K562 (cell line): ENCODE data around the gene CCDC33. TPM values are rescaled to one million over a fixed set of nuclear protein-coding genes. Genes with fewer than 3 reads are reported as not detected.
A peak's percentile ranks its signal among the peaks of the same experiment; 100 is the strongest.

Experiments used
- ATAC-seq: fragments of 200-7000 bp; cut with Tn5 transposase; 3 replicates; pipeline ENCODE4 v1.9.1; 2020; ENCODE audit warnings: moderate library complexity
- BruUV-seq: library from RNA; stranded (reverse); fragments of 400-500 nt; replicated peaks from 2 replicates; lab custom pipeline; 2021; lab: Mats Ljungman, UMichigan
- CTCF ChIA-PET: fragments of 300-600 bp; formaldehyde crosslinking; extraction: SDS; loops from one replicate; lab custom pipeline; 2021; ENCODE audit warnings: low intra/inter-chr PET ratio; lab: Yijun Ruan, JAX
- POLR2A ChIA-PET: fragments of 300-600, 350-650 bp; sonication (Branson Sonifier 250); formaldehyde crosslinking; extraction: SDS; loops from one replicate; lab custom pipeline; 2021; ENCODE audit warnings: antibody characterized with exemption, inconsistent platforms; lab: Yijun Ruan, JAX
- DNase-seq, 4 experiments: peaks; one replicate each; pipeline versions ENCODE4 v3.0.0 to v3.0.0-alpha.2; 2011 to 2018; ENCODE audit warnings: low spot score in 3 of 4, mixed read lengths in 3 of 4; ENCODE audit errors: extremely low read depth in 1 of 4
- FAIRE-seq: peaks from 2 replicates; lab custom pipeline; 2011; peaks lifted over from hg19 to GRCh38; lab: Jason Lieb, UNC
- H2AFZ ChIP-seq: 2 replicates; pipeline ENCODE4 v1.6.0; 2011; ENCODE audit warnings: low read depth, low read length, control low read depth, inconsistent platforms
- H3K27ac ChIP-seq: fragments of 200-600 bp; 3 replicates; pipeline ENCODE4 v1.8.0; 2011; ENCODE audit warnings: low read depth, mild to moderate bottlenecking, control low read depth, inconsistent platforms, low read length, moderate library complexity, mixed read lengths; ENCODE audit errors: extremely low read depth
- H3K27me3 ChIP-seq, 2 experiments: fragments of 300-600 bp in 1 of 2; 2 replicates in 1 of 2; 3 replicates in 1 of 2; pipeline versions ENCODE4 v1.6.0 to v1.8.0; 2011; ENCODE audit warnings: inconsistent platforms in 2 of 2, low read length in 2 of 2, mild to moderate bottlenecking in 1 of 2, mixed read lengths in 1 of 2, moderate library complexity in 1 of 2; ENCODE audit not compliant: control insufficient read depth in 2 of 2, insufficient read depth in 2 of 2
- H3K36me3 ChIP-seq: fragments of 300-600 bp; 3 replicates; pipeline ENCODE4 v1.8.0; 2011; ENCODE audit warnings: mild to moderate bottlenecking, low read length, inconsistent platforms; ENCODE audit not compliant: control insufficient read depth, insufficient read depth
- H3K4me1 ChIP-seq, 2 experiments: fragments of 200-600 bp in 1 of 2; replicated peaks in 1 of 2; 2 replicates in 1 of 2; 3 replicates in 1 of 2; pipeline versions ENCODE4 v1.5.1 to v1.8.0; 2011; ENCODE audit warnings: inconsistent platforms in 2 of 2, low read length in 2 of 2, mild to moderate bottlenecking in 1 of 2, mixed read lengths in 1 of 2, moderate library complexity in 1 of 2; ENCODE audit not compliant: control insufficient read depth in 2 of 2, insufficient read depth in 2 of 2
- H3K4me2 ChIP-seq: 2 replicates; pipeline ENCODE4 v1.6.1; 2011; ENCODE audit warnings: low read length, control low read depth, inconsistent platforms, mixed read lengths; ENCODE audit not compliant: insufficient read depth
- H3K4me3 ChIP-seq: fragments of 200-600 bp; sonication (generic), shearing (Covaris generic); 2 replicates; pipeline ENCODE4 v1.5.1; 2016; ENCODE audit warnings: control low read depth, inconsistent platforms
- H3K79me2 ChIP-seq: fragments of 200-600 bp; 3 replicates; pipeline ENCODE4 v1.8.0; 2011; ENCODE audit warnings: low read length, inconsistent platforms; ENCODE audit not compliant: control insufficient read depth, insufficient read depth
- H3K9ac ChIP-seq, 2 experiments: 2 replicates each; pipeline versions ENCODE4 v1.6.0 to v1.6.1; 2011; ENCODE audit warnings: low read depth in 2 of 2, low read length in 2 of 2, control low read depth in 1 of 2, inconsistent platforms in 1 of 2, mild to moderate bottlenecking in 1 of 2, mixed read lengths in 1 of 2; ENCODE audit not compliant: insufficient read depth in 1 of 2
- H3K9me1 ChIP-seq: one replicate; pipeline ENCODE4 v1.6.0; 2011; ENCODE audit warnings: inconsistent platforms, mild to moderate bottlenecking, low read length, moderate library complexity; ENCODE audit not compliant: control insufficient read depth, insufficient read depth
- H3K9me3 ChIP-seq: replicated peaks from 2 replicates; pipeline ENCODE4 v1.5.1; 2011; ENCODE audit warnings: low read depth, low read length, inconsistent platforms; ENCODE audit not compliant: control insufficient read depth, insufficient read depth
- H4K20me1 ChIP-seq: replicated peaks from 2 replicates; pipeline ENCODE4 v1.6.1; 2011; ENCODE audit warnings: low read length, inconsistent platforms, mixed read lengths; ENCODE audit not compliant: control insufficient read depth, insufficient read depth
- GTF2E2 ChIP-seq: fragments of 200-800 bp; sonication (Bioruptor generic); IDR thresholded peaks from 2 replicates; pipeline ENCODE4 v1.6.1; 2016; ENCODE audit warnings: missing genetic modification characterization, missing compliant biosample characterization
- JUND ChIP-seq, 2 experiments: IDR thresholded peaks; 2 replicates in 1 of 2; 3 replicates in 1 of 2; pipeline ENCODE4 v1.6.1; 2011; ENCODE audit warnings: borderline replicate concordance in 2 of 2, low read depth in 2 of 2, low read length in 2 of 2, improper control_type of control experiment in 1 of 2, missing biosample characterization in 1 of 2, missing genetic modification characterization in 1 of 2, missing genetic modification reagents in 1 of 2
- RBM25 ChIP-seq: fragments of 200-400 bp; formaldehyde crosslinking; IDR thresholded peaks from 2 replicates; pipeline ENCODE4 v1.6.1; 2018; ENCODE audit warnings: low read length, low read depth, moderate library complexity; ENCODE audit not compliant: severe bottlenecking
- ZFP36 ChIP-seq: fragments of 150-350 bp; IDR thresholded peaks from 2 replicates; pipeline ENCODE4 v1.6.1; 2018; ENCODE audit warnings: low read length, low read depth; ENCODE audit not compliant: partially characterized antibody
- WGBS: fragments of 100-300 bp; shearing (Covaris generic); methylation state at CpG from one replicate; pipeline ENCODE4 v1.1.6; 2016; ENCODE audit warnings: low coverage, mixed read lengths; ENCODE audit not compliant: insufficient coverage; ENCODE audit errors: missing lambda C conversion rate; 5-methylcytosine and 5-hydroxymethylcytosine counted together
- in situ Hi-C: fragments of 300-500 bp; cut with MboI; formaldehyde crosslinking; loops from 4 replicates; pipeline ENCODE4 v1.15.0; 2018; ENCODE audit warnings: inconsistent platforms, mixed read lengths
- intact Hi-C: fragments of 100-400 bp; cut with micrococcal nuclease; formaldehyde crosslinking; loops from 2 replicates; pipeline ENCODE4 v1.14.2; 2022
- polyA plus RNA-seq, 8 experiments: library from polyadenylated mRNA; depleted of rRNA in 4 of 8; stranded (reverse) in 5 of 8; unstranded in 3 of 8; fragments of >200 nt; fragmentation: Nextera tagmentation in 2 of 8; fragmentation: Illumina TruSeq in 1 of 8; extraction: Ambion mirVana in 2 of 8; extraction: Trizol in 1 of 8; gene quantifications; 2 replicates each; pipeline versions ENCODE4 v1.2.1 to v1.2.3, GENCODE V29; 2011 to 2014; ENCODE audit warnings: inconsistent platforms in 1 of 8, missing spikeins in 1 of 8
- total RNA-seq, 7 experiments: library from RNA; depleted of rRNA in 6 of 7; stranded (reverse); fragments of >200 nt in 6 of 7; fragmentation: Illumina TruSeq in 2 of 7; extraction: Trizol in 2 of 7; gene quantifications; 2 replicates each; pipeline versions ENCODE4 v1.2.1 to v1.2.3, GENCODE V29; 2011 to 2021; ENCODE audit warnings: low replicate concordance in 1 of 7
- TF ChIP-seq, protein P1 (sequence below): sonication (generic); formaldehyde crosslinking; IDR thresholded peaks from 2 replicates; pipeline ENCODE4 v1.8.1; 2023; ENCODE audit warnings: mild to moderate bottlenecking, missing genetic modification reagents

CCDC33 gene
- total and polyA plus RNA-seq, 9 of the 15 experiments (the other 6 are each of a cell fraction or from before 2014, with no cell fraction given) = 0.08 to 1.1 (median 0.15) TPM; not detected in 4

- Histone ChIP-seq H4K20me1 (peaks cover 27% of the 10 kb centered on the region), H3K27me3 (peaks cover 19 to 41% of the 10 kb centered on the region in 2 experiments), H3K79me2 (no peaks in the 10 kb centered on the region), H3K36me3 (no peaks in the 10 kb centered on the region), H3K4me2 (no peak overlapping the region), H2AFZ (no peak overlapping the region), H3K27ac (no peak overlapping the region), H3K9me3 (no peaks in the 10 kb centered on the region), H3K4me3 (no peak overlapping the region), H3K9me1 (no peaks in the 10 kb centered on the region), H3K4me1 (peaks cover 0 to 6% of the 10 kb centered on the region in 2 experiments; a peak in 2 of 5 replicates), H3K9ac (no peak overlapping the region)
- in situ Hi-C loops (no loop called here), intact Hi-C loops (no loop called here)
- ChIA-PET CTCF (interaction anchor here (0.5 kb wide), 1 partner anchor 20 kb away, joined by 3 read pairs; no protein-coding TSS in a partner anchor), POLR2A (no interaction called here)
- ATAC-seq (no peak), DNase-seq (no peak), FAIRE-seq (no peak)
- TF ChIP-seq JUND (IDR thresholded peaks at IDR 0.05; ENCODE audit: borderline replicate concordance, low read depth, low read length) (no peak), JUND (tag; IDR thresholded peaks at IDR 0.05; ENCODE audit: borderline replicate concordance, low read depth, low read length) (no peak), RBM25 (peak; percentile 53), ZFP36 (peak; percentile 87), GTF2E2 (tag) (no peak)
- TF ChIP-seq, protein P1, sequence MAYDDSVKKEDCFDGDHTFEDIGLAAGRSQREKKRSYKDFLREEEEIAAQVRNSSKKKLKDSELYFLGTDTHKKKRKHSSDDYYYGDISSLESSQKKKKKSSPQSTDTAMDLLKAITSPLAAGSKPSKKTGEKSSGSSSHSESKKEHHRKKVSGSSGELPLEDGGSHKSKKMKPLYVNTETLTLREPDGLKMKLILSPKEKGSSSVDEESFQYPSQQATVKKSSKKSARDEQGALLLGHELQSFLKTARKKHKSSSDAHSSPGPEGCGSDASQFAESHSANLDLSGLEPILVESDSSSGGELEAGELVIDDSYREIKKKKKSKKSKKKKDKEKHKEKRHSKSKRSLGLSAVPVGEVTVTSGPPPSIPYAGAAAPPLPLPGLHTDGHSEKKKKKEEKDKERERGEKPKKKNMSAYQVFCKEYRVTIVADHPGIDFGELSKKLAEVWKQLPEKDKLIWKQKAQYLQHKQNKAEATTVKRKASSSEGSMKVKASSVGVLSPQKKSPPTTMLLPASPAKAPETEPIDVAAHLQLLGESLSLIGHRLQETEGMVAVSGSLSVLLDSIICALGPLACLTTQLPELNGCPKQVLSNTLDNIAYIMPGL (CRISPR knock-in tag) = no peak
- BruUV-seq = no TSS peak
- 0% methylated on average over 4 of the region's 7 CpGs for WGBS
Observed at GRCh38 chr15:74301583-74302361, 65.6 kb downstream of the CCDC33 start.
